Stromal cell of bone marrow (primary cell): ENCODE results near the gene TSC2.
A peak's percentile ranks its signal among the peaks of the same experiment; 100 is the strongest.
"Not testable (repeated sequence)": the region's sequence is repeated elsewhere in the genome, so short reads cannot be mapped to it uniquely, and the experiment has no call there.

ENCODE experiments used
- DNase-seq: peaks from one replicate; pipeline ENCODE4 v3.0.0-alpha.2; 2012; ENCODE audit warnings: low read depth

TSC2 gene

DNA sequence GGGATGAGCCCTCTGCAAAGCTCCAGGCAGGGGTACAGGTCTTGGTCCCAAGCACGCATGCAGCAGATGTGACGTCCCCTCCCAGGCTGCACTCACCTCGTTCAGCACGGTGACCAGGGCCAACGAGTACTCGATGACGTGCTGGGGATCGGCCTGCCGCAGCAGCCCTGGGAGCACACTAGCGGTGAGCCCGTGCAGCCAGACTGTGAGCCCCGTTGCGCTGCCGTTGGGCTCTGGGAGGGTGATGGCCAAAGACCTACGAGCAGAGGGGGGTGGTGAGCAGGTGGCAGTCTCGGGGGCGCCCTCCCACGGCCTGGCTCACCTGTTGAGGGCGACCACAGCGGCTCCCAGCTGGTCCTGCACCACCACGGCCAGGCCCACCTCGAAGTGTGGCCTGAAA, 58.0 kb downstream of the TSC2 start:
- not testable (repeated sequence) for DNase-seq

GRCh38 chr16:2106211-2106610, 58.4 kb downstream of the TSC2 start:
- not testable (repeated sequence) for DNase-seq

- DNase-seq = peak; percentile 69
These were observed 59.5 kb downstream of the TSC2 start for GRCh38 chr16:2107121-2107790.

GRCh38 chr16:2107791-2108125, 60.0 kb downstream of the TSC2 start:
- DNase-seq = not testable (repeated sequence)

GRCh38 chr16:2108446-2109270, 60.9 kb downstream of the TSC2 start:
- not testable (repeated sequence) for DNase-seq

DNA sequence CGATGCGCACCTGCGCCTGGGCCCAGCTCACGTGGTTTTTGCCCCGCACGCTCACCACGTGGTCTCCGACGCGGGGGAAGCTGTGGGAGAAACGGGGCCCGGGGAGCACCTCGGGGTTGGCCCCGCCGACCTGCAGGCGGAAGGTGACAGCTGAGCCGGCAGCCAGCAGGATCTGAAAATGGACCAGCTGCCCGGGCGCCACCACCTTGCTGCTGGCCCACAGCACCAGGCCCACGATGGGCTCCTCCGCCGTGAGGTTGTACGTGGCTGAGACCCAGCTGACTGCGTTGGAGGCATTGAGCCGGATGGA, 61.4 kb downstream of the TSC2 start:
- DNase-seq = not testable (repeated sequence)

- not testable (repeated sequence) for DNase-seq
These were observed 62.1 kb downstream of the TSC2 start for GRCh38 chr16:2109872-2110271.

- not testable (repeated sequence) for DNase-seq
These were observed 62.7 kb downstream of the TSC2 start for GRCh38 chr16:2110332-2111008.

DNA sequence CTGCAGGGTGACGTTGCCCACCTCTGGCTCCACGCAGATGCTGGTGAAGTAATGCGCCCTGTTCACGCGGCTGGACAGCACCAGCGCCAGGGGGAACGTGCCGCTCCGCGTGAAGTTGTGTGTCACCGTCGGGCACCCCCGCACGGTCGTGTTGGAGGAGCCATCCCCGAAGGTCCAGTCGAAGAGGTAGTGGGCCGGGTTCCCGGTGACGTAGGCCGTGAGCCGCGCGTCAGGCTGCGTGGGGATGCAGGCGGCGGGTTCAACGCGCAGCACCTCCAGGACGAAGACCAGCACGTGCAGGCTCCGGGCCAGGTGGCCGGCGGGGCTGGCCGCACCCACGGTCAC, 63.2 kb downstream of the TSC2 start:
- not testable (repeated sequence) for DNase-seq

- not testable (repeated sequence) for DNase-seq
These were observed 63.9 kb downstream of the TSC2 start for GRCh38 chr16:2111412-2112335.

DNA sequence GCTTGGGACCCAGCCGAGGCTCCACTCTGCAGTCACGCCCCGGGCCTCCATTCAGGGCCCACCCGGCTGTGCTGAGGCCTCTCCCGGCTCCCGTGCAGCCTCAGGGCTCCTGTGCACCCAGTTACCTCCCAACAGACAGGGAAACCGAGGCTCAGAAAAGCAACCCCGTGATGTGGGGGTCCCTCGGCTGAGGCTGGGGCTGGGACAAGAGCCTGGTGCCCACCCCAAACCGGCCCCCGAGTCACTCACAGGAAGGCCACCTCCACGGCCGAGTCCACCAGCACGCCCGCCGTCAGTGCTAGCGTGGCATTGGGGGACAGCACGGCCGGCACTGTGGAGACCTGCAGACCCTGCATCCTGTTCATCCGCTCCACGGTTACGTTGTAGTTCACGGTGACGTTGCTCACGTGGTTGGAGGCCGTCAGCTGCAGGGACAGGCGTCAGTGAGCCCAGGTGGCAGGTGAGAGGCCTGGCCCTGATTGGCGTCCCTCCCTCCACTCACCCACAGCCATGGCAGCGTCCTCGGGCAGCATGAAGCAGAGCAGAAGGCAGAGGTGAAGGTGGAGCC, 64.8 kb downstream of the TSC2 start:
- not testable (repeated sequence) for DNase-seq

GRCh38 chr16:2114225-2114624, 66.4 kb downstream of the TSC2 start:
- DNase-seq = not testable (repeated sequence)

DNA sequence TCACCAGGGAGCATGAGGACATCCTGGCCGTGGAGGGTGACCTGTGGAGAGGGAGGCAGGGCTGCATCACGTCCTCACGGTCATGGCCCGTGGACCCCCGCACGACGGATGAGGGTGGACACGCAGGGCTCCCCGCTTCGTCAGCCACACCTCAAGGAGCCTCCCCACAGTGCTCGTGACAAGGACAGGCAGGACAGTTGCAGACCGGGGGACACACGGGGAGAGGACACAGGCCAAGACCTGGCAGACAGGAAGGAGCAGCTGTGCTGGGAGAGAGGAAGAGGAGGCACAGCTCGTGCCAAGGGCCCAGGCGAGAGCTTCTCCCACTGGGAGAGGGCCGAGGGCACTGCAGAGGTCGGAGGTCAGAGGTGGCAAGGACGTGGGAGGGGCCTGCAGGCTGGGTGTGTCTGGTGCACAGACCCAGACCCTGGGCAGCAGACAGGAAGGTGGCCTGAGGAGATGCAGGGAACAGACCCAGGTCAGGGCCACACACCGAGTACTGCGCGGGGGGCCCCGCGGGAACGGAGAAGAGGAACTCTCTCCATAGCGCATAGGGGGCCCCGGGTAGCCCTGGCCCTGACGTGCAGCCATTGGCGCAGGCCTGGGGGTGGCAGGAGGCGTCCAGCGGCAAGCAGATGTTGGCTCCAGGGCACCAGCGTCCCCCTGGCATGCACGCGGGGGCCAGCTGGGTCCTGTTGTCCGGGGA, 67.3 kb downstream of the TSC2 start:
- DNase-seq = not testable (repeated sequence)

DNA sequence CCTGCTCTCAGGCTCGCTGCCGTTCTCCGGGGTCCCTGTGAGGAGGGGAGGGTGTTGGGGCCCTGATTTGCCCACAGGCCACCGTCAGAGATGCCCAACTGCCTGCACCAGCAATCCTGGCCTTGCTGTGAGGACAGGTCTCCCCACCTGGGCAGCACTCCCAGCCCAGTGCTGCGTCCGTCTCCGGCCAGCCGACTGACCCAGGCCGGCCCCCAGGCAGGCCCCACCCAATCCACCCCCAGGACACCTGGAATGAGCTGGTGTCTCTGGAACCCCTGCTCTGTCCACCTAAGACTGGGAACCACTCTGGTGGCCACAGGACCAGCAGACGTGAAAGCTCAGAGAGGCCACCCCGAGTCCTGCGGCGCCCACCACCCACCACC, 67.8 kb downstream of the TSC2 start:
- no peak for DNase-seq

DNA sequence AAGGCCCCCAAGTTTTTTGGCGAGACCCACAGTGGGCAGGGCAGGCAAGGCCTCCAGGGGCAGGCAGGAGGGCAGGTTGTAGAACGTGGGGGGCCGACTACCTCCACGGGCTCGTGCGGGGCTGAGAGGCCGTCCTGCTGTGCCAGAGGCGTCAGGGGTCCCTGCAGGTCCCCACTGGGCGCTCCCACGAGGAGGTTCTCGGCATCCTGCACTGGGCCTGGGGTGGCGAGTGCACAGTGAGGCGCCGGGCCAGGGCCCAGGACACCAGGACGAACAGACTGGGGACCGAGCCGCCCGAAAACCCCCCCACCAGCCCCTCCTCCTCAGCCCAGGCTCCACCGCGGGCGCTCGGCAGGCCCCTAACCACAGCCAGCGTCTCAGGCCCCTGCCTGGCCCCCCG, 68.6 kb downstream of the TSC2 start:
- not testable (repeated sequence) for DNase-seq

DNA sequence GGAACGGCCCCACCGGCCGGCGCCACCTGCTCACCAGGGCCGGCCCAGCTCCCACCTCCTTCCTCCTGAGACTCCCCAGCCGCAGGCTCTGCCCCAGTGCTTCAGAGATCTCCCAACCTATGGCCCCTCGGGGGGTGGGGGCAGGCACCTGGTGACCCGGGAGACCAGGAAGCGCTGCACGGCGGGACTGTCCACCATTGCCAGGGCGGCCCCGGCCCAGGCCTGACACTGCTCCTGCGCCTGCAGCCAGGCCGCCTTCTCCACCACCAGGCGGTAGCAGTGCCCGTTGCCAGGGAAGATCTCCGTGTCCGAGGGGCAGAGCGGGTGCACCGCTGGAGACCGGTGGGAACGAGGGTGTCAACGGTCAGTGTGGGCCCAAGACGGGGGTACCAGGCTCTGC, 69.6 kb downstream of the TSC2 start:
- not testable (repeated sequence) for DNase-seq

DNA sequence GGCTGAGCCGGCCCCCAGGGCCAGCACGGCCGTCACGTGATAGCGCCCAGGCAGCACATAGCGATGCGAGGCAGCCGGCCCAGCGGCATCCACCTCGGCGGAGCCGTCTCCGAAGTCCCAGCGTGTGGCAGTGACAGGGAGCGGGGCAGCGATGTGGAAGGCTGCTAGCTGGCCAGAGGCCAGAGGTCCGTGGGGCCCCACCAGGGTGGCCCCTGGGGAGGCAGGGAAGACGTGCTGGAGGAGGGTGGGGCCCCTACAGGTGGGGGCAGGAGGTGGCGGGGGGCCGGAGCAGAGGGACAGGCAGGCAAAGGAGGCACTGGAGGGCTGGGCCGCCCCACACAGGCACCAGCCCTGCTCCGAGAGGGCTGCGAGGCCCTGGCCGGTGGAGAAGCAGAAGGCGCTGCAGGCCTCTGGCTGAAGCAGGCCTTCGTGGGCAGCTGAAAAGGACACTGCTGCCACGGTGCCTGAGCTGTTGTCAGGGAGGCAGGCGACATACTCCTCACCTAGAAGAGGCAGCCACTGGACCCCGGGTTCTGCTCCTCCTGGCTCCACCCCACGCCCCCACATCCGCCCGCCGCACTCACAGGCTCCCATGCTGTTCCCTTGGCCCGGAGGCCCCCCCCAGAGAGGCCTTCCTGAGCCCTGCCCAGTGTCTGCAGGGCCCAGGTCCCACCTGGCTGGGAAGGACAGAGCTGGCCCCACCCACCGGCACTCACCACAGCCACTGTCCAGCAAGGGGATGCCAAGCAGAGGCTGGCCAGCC, 70.4 kb downstream of the TSC2 start:
- DNase-seq = not testable (repeated sequence)

DNA sequence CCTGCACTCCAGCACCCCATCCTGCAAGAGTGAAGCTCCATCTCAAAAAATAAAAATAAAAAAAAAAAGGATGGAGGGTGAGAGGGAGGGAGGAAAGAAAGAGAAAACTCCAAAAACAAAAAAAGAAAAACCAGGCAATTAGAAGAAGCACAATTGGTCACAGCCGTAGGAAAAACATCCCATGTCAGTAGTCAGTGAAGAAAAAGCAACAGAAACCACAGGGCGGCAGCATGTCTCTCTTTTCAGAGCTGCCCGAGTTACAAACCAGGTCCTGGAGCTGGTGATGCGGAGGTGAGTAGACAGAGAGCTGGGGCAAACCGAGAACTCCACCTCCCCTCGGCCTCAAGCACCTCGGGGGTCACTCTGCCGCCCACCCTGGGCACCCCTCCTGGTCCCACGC, 73.5 kb downstream of the TSC2 start:
- peak; percentile 59 for DNase-seq

DNA sequence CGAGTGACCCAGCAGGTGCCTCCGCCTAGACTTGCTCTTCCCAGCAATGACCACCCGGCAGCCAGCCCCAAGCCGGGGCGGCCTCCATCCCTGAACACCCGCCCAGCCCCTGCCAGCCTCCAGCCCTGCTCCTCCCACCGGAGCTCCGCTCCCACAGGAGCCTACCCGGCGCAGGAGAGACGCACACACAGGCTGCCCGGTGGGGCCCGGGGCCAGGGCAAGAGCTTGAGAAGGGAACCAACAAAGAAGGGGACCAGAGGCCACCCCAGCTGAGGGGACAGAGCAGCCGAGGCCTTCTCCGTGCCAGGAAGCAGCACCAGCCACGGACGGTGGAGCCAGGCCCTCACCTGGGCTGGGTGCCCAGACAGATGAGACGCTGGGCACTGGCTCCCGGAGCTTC, 74.1 kb downstream of the TSC2 start:
- no peak for DNase-seq

GRCh38 chr16:2122429-2122828, 74.6 kb downstream of the TSC2 start:
- no peak for DNase-seq
